Retinal pigment epithelial cell (primary cell): ENCODE measurements around the gene TRIM63.

Source experiments
- DNase-seq: peaks from one replicate; pipeline ENCODE4 v3.0.0-alpha.2; 2010; ENCODE audit warnings: low read depth
- H3K4me3 ChIP-seq: 2 replicates; pipeline ENCODE4 v1.5.1; 2011; ENCODE audit warnings: mild to moderate bottlenecking, low read length, control low read depth, moderate library complexity
- TF ChIP-seq, protein P1 (sequence below): conservative IDR thresholded peaks from 2 replicates; pipeline ENCODE4 v1.5.1; 2011; ENCODE audit warnings: low read depth, low read length, control low read depth, inconsistent platforms

The TRIM63 gene

DNA sequence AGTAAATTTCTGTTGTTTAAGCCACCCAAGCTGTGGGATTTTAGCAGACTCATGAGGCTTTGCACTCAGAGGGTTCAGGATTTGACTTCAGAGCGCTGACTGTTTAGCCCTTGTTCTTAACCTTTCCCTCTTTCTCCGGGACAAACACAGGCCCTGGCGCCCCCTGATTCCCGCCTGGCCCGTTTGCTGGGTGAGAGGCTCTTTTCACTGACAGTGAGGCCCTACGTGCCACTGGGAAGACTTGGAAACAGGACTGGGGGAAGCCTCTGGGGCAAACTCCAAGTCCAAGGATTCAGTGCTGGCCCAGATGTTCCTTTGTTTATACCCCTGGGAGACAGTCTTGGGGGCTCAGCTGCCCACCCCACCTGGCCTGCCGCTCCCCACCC lies 11.7 kb upstream of the TRIM63 start:
- no peak for DNase-seq
- H3K4me3 ChIP-seq = no peak overlapping the region
- TF ChIP-seq, protein P1, sequence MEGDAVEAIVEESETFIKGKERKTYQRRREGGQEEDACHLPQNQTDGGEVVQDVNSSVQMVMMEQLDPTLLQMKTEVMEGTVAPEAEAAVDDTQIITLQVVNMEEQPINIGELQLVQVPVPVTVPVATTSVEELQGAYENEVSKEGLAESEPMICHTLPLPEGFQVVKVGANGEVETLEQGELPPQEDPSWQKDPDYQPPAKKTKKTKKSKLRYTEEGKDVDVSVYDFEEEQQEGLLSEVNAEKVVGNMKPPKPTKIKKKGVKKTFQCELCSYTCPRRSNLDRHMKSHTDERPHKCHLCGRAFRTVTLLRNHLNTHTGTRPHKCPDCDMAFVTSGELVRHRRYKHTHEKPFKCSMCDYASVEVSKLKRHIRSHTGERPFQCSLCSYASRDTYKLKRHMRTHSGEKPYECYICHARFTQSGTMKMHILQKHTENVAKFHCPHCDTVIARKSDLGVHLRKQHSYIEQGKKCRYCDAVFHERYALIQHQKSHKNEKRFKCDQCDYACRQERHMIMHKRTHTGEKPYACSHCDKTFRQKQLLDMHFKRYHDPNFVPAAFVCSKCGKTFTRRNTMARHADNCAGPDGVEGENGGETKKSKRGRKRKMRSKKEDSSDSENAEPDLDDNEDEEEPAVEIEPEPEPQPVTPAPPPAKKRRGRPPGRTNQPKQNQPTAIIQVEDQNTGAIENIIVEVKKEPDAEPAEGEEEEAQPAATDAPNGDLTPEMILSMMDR = no peak

DNA sequence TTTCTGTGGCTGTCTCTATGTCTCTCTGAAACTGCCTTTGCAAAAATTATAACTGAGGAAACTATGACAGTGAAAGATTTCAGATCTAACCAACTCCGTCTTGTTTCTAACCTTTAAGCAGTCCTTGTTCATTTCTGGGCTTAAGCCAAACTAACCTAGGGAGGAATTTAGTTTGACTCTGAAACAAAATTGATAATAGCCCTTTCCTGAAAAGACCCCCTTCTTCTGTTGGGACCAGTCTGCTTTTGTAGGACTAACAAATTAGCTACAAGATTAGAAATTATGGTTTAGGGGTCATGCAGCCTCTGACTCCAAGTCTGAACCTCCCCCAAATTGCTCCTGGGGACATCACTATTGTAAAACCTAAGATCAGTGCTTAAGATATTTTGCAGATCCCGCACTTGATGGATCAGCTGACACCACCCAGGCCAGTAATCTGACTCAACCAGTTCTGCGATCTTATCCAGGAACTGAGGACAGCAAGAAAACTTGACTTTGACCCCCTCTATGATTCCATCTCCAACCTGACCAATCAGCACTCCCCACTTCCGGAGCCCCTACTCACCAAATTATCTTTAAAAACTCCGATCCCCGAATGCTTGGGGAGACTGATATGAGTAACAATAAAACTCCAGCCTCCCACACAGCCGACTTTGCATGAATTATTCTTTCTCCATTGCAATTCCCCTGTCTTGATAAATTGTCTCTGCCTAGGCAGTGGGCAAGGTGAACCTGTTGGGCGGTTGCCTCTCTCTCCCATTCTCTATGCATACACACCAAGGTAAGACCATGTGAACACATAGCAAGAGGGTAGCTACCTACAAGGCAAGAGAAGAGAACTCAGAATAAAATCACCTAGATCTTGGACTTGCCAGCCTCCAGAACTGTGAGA lies 11.1 kb upstream of the TRIM63 start:
- no peak overlapping the region for H3K4me3 ChIP-seq
- no peak for DNase-seq
- TF ChIP-seq, protein P1 = no peak

DNA sequence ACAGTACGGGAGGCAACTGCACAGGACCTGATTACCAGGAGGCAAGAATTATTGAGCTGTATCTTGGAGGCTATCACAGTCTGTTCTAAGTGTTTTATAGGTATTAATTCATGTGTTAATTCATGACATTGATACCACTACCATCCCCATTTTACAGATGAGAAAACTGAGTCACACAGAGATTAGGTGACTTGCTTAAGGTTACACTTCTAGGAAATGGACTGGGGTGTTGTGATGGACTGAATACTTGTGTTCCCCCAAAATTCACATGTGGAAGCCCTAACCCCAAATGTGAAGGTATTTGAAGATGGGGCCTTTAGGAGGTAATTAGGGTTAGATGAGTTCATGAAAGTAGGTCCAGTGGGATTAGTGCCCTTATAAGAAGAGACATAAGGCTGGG lies 10.1 kb upstream of the TRIM63 start:
- TF ChIP-seq, protein P1 = no peak
- no peak for DNase-seq
- H3K4me3 ChIP-seq = no peak overlapping the region

DNA sequence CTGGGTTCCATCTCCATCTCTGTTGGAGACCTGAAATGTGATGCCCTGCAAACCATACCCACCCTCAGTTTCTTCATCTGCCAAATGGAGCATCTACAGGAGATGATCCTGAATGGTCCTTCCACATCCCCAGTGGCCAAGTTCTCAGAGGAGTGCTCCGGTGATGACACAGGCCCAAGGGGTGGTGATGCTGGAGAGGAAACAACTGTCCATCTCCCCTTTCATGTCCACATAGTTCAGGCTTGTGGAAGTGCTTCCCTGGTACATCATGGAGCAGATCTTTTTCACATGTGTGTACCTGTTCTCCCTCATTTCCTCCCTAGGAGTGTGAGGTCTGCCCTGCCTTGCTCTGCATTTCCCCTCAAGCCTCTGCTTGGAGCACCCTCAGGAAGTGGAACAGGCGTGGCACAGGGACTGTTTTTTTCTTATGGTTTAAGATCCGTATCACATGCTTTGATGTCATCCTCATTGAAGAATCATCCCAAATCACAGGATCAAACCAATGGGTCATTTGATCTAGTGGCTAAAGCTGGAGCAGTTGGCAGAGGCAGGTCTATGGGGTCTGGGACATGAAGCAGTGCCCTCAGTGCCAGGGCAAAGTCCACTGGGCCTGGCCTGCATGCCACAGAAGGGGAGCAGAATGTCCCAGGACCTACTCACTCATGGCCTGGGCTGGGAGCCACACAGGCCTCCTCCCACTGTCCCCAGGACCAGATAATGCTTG lies 8.2 kb upstream of the TRIM63 start:
- DNase-seq = no peak
- H3K4me3 ChIP-seq = no peak overlapping the region
- TF ChIP-seq, protein P1 = no peak

DNA sequence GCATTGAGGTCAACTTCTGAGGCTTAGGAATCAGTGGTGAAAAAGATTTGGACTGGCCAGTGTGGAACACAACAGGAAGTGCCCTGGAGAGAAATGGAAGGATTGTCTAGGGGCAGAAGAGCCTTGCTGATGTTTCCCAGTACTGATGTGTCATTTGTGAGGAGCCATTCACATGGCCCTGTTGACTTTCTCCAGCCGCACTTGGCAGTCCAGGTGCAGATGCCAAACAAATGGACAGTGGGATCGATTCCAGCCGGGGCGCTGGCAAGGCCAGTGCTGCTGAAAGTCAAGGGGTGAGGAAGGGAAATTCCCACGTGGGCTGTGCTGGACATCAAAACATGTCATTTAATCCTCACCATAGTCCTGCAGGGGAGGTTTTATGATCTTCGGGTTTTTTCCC lies 4.9 kb upstream of the TRIM63 start:
- H3K4me3 ChIP-seq = no peak overlapping the region
- TF ChIP-seq, protein P1 = no peak
- no peak for DNase-seq

DNA sequence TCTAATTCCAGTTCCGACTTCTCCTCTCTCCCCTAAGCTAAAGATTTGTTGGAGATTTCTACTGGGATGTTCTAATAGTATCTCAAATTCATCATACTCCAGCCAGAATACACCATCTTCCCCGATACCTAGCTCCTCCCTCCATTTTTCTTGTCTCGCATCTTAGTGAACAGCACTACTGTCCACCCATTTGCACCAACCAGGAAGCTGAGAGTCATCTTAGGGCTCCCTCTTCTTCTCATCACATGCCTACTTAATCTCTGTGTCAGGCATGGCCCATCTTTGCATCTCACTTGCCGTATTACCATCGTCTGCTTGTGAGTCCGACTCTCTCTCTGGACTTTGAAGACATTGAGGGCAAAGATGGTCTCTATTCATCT lies 3.5 kb upstream of the TRIM63 start:
- TF ChIP-seq, protein P1 = no peak
- no peak overlapping the region for H3K4me3 ChIP-seq
- no peak for DNase-seq
